GM23338 (cell line): ENCODE results near the gene TMEM59L.

ENCODE experiments used
- CREB1 ChIP-seq: fragments of 250-450 bp; sonication (Bioruptor Pico); IDR thresholded peaks from 2 replicates; pipeline ENCODE4 v1.5.0; 2020; ENCODE audit warnings: low read depth, mild to moderate bottlenecking, moderate library complexity
- CTCF ChIP-seq, 2 experiments: fragments of 200-600 bp in 1 of 2; sonication (generic) in 1 of 2; conservative IDR thresholded peaks; 2 replicates each; pipeline versions ENCODE4 v1.5.1 to v1.6.1; 2016 to 2017; ENCODE audit warnings: antibody characterized with exemption in 2 of 2, low read depth in 2 of 2, mild to moderate bottlenecking in 2 of 2, moderate library complexity in 1 of 2
- ETS1 ChIP-seq: IDR thresholded peaks from 2 replicates; pipeline ENCODE4 v1.6.1; 2016; ENCODE audit warnings: antibody characterized with exemption
- EZH2 ChIP-seq: fragments of 200-600 bp; sonication (generic); IDR thresholded peaks from one replicate; pipeline ENCODE4 v1.8.0; 2017; ENCODE audit warnings: antibody characterized with exemption, mild to moderate bottlenecking, low read depth; ENCODE audit not compliant: unreplicated experiment
- EZH2phosphoT487 ChIP-seq: fragments of 200-600 bp; sonication (generic); IDR thresholded peaks from one replicate; pipeline ENCODE4 v1.8.1; 2018; ENCODE audit warnings: antibody characterized with exemption; ENCODE audit not compliant: unreplicated experiment
- JUNB ChIP-seq: IDR thresholded peaks from one replicate; pipeline ENCODE4 v1.6.1; 2016; ENCODE audit warnings: antibody characterized with exemption; ENCODE audit not compliant: unreplicated experiment
- NANOG ChIP-seq: IDR thresholded peaks from 2 replicates; pipeline ENCODE4 v1.6.1; 2016; ENCODE audit warnings: antibody characterized with exemption, borderline replicate concordance
- POLR2AphosphoS5 ChIP-seq: IDR thresholded peaks from 2 replicates; pipeline ENCODE4 v1.6.1; 2016; ENCODE audit warnings: antibody characterized with exemption, low read depth
- REST ChIP-seq: IDR thresholded peaks from one replicate; pipeline ENCODE4 v1.6.1; 2018; ENCODE audit warnings: antibody characterized with exemption; ENCODE audit not compliant: unreplicated experiment
- STAT1 ChIP-seq: IDR thresholded peaks from one replicate; pipeline ENCODE4 v1.6.1; 2016; ENCODE audit warnings: antibody characterized with exemption; ENCODE audit not compliant: unreplicated experiment
- ZNF331 ChIP-seq: fragments of 250-450 bp; sonication (Bioruptor Pico); IDR thresholded peaks from 2 replicates; pipeline ENCODE4 v1.5.0; 2020; ENCODE audit warnings: low read depth, mild to moderate bottlenecking, moderate library complexity

GRCh38 chr19:18633321-18633720 lies 20.7 kb downstream of the TMEM59L start:
- TF ChIP-seq CTCF (conservative IDR thresholded peaks at IDR 0.05; ENCODE audit: low read depth in 2 of 2) (no peak), JUNB (no peak), EZH2 (no peak), POLR2AphosphoS5 (no peak), EZH2phosphoT487 (no peak), REST (no peak), CREB1 (CRISPR knock-in tag) (no peak), ETS1 (no peak), NANOG (no peak), STAT1 (no peak), ZNF331 (CRISPR knock-in tag) (no peak)
